A673 (cell line): Measurements from ENCODE around the gene TXN2.

Experiments
- CTCF ChIP-seq: fragments of 300-800, 200-600 bp; sonication (generic); conservative IDR thresholded peaks from 2 replicates; pipeline ENCODE4 v1.5.1; 2017; ENCODE audit warnings: low read depth, mild to moderate bottlenecking, antibody characterized with exemption, low read length, moderate library complexity, mixed read lengths
- EZH2 ChIP-seq: fragments of 200-600 bp; sonication (generic); IDR thresholded peaks from 2 replicates; pipeline ENCODE4 v1.6.1; 2017; ENCODE audit warnings: borderline replicate concordance, low read depth, mild to moderate bottlenecking, mixed read lengths, antibody characterized with exemption, low read length; ENCODE audit not compliant: poor library complexity, severe bottlenecking

GRCh38 chr22:36439481-36440271 lies 41.8 kb downstream of the TXN2 start:
- TF ChIP-seq CTCF (no peak), EZH2 (no peak)
